ENCODE results near the gene ISCU. TPM values are rescaled to one million over a fixed set of nuclear protein-coding genes. Genes with fewer than 3 reads are reported as not detected.

ISCU gene
- total and polyA plus RNA-seq, 2 donors (not counting 1 experiment from before 2014, with no cell fraction given): 127 to 313 TPM

DNA sequence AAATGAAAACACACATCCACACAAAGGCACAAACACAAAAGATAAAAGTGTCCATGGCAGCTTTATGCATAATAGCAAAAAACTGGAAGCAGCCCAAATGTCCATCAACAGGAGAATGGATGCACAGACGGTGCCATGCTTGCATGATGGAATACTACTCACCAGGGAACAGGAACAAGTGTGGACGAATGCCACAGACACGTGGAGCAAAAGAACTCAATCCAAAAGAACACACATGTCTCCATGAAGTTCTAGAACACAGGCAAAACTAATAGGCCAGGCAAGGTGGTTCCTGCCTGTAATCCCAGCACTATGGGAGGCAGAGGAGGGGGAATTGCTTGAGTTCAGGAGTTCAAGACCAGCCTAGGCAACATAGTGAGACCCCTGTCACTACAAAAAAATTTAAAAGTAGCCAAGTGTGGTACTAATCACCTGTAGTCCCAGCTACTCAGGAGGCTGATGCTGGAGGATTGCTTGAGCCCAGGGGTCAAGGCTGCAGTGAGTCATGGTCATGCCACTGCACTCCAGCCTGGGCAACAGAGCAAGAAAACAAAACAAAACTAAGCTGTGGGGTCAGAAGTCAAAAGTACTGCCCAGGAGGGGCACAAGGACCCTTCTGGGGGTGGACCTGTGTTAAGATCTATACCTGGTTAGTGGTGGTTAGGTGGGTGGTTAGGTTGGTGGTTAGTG lies 42.7 kb downstream of the ISCU start:
- H4K20me1 ChIP-seq (ENCODE audit: control insufficient read depth, extremely low read depth, insufficient read depth, low read length): no peaks in the 10 kb centered on the region
- H3K9me3 ChIP-seq (ENCODE audit: control insufficient read depth, insufficient read depth, low read depth, low read length): no peaks in the 10 kb centered on the region
- TF ChIP-seq, protein P1, sequence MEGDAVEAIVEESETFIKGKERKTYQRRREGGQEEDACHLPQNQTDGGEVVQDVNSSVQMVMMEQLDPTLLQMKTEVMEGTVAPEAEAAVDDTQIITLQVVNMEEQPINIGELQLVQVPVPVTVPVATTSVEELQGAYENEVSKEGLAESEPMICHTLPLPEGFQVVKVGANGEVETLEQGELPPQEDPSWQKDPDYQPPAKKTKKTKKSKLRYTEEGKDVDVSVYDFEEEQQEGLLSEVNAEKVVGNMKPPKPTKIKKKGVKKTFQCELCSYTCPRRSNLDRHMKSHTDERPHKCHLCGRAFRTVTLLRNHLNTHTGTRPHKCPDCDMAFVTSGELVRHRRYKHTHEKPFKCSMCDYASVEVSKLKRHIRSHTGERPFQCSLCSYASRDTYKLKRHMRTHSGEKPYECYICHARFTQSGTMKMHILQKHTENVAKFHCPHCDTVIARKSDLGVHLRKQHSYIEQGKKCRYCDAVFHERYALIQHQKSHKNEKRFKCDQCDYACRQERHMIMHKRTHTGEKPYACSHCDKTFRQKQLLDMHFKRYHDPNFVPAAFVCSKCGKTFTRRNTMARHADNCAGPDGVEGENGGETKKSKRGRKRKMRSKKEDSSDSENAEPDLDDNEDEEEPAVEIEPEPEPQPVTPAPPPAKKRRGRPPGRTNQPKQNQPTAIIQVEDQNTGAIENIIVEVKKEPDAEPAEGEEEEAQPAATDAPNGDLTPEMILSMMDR (conservative IDR thresholded peaks at IDR 0.05 in 1 of 2, IDR thresholded peaks at IDR 0.05 in 1 of 2; ENCODE audit: low read depth in 1 of 2, low read length in 2 of 2): no peak
- TF ChIP-seq EZH2 (IDR thresholded peaks at IDR 0.05; ENCODE audit: low read length, missing control alignments): no peak
- H3K4me3 ChIP-seq (replicated peaks in 1 of 4; ENCODE audit: control extremely low read depth in 1 of 4, insufficient read depth in 1 of 4, low read depth in 3 of 4, low read length in 4 of 4): no peak overlapping the region
- H3K79me2 ChIP-seq (ENCODE audit: control insufficient read depth, insufficient read depth, low read length): no peaks in the 10 kb centered on the region
- peak overlapping the region; percentile 49 for H3K27ac ChIP-seq (ENCODE audit: insufficient read depth, low read length)
- DNase-seq (ENCODE audit: low read depth in 2 of 2): peak in 1 of 2 donors; percentile 37
- no peaks in the 10 kb centered on the region for H3K36me3 ChIP-seq (ENCODE audit: control insufficient read depth, insufficient read depth, low read length)
- peaks cover 19% of the 10 kb centered on the region for H3K4me1 ChIP-seq (ENCODE audit: control insufficient read depth, extremely low read depth, insufficient read depth, low read length)
- no peaks in the 10 kb centered on the region for H3K27me3 ChIP-seq (ENCODE audit: control insufficient read depth, insufficient read depth, low read length)
- no peak overlapping the region for H2AFZ ChIP-seq (ENCODE audit: low read length)
- no peak overlapping the region for H3K4me2 ChIP-seq (ENCODE audit: extremely low read depth, insufficient read depth, low read length)
- no peak overlapping the region for H3K9ac ChIP-seq (ENCODE audit: insufficient read depth, low read length)

DNA sequence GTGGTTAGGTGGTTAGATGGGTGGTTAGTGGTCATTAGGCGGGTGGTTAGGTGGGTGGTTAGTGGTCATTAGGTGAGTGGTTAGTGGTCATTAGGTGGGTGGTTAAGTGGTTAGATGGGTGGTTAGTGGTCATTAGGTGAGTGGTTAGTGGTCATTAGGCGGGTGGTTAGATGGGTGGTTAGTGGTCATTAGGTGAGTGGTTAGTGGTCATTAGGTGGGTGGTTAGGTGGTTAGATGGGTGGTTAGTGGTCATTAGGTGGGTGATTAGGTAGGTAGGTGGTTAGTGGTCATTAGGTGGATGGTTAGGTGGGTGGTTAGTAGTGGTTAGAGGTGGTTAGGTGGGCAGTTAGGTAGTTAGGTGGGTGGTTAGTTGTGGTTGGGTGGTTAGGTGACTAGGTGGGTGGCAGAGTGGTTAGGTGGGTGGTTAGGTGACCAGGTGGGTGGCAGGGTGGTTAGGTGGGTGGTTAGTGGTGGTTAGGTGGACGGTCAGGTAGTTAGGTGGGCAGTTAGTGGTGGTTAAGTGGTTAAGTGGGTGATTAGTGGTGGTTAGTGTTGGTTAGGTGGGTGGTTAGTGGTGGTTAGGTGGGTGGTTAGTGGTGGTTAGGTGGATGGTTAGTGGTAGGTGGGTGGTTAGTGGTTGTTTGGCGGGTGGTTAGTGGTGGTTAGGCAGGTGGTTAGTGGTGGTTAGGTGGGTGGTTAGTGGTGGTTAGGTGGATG lies 43.5 kb downstream of the ISCU start:
- Histone ChIP-seq H3K4me1 (ENCODE audit: control insufficient read depth, extremely low read depth, insufficient read depth, low read length) (peaks cover 20% of the 10 kb centered on the region), H3K4me3 (replicated peaks in 1 of 4; ENCODE audit: control extremely low read depth in 1 of 4, insufficient read depth in 1 of 4, low read depth in 3 of 4, low read length in 4 of 4) (no peak overlapping the region), H3K79me2 (ENCODE audit: control insufficient read depth, insufficient read depth, low read length) (no peaks in the 10 kb centered on the region), H3K27me3 (ENCODE audit: control insufficient read depth, insufficient read depth, low read length) (no peaks in the 10 kb centered on the region), H3K9ac (ENCODE audit: insufficient read depth, low read length) (no peak overlapping the region), H4K20me1 (ENCODE audit: control insufficient read depth, extremely low read depth, insufficient read depth, low read length) (no peaks in the 10 kb centered on the region), H3K9me3 (ENCODE audit: control insufficient read depth, insufficient read depth, low read depth, low read length) (no peaks in the 10 kb centered on the region), H3K27ac (ENCODE audit: insufficient read depth, low read length) (peak overlapping the region; percentile 49), H3K36me3 (ENCODE audit: control insufficient read depth, insufficient read depth, low read length) (no peaks in the 10 kb centered on the region), H2AFZ (ENCODE audit: low read length) (no peak overlapping the region), H3K4me2 (ENCODE audit: extremely low read depth, insufficient read depth, low read length) (no peak overlapping the region)
- no peak for TF ChIP-seq EZH2 (IDR thresholded peaks at IDR 0.05; ENCODE audit: low read length, missing control alignments)
- TF ChIP-seq, protein P1 (conservative IDR thresholded peaks at IDR 0.05 in 1 of 2, IDR thresholded peaks at IDR 0.05 in 1 of 2; ENCODE audit: low read depth in 1 of 2, low read length in 2 of 2): no peak
- DNase-seq (ENCODE audit: low read depth in 2 of 2): no peak

GRCh38 chr12:108606492-108606891 lies 44.1 kb downstream of the ISCU start:
- Histone ChIP-seq H4K20me1 (ENCODE audit: control insufficient read depth, extremely low read depth, insufficient read depth, low read length) (no peaks in the 10 kb centered on the region), H3K27me3 (ENCODE audit: control insufficient read depth, insufficient read depth, low read length) (no peaks in the 10 kb centered on the region), H2AFZ (ENCODE audit: low read length) (no peak overlapping the region), H3K9me3 (ENCODE audit: control insufficient read depth, insufficient read depth, low read depth, low read length) (no peaks in the 10 kb centered on the region), H3K9ac (ENCODE audit: insufficient read depth, low read length) (no peak overlapping the region), H3K27ac (ENCODE audit: insufficient read depth, low read length) (no peak overlapping the region), H3K4me3 (replicated peaks in 1 of 4; ENCODE audit: control extremely low read depth in 1 of 4, insufficient read depth in 1 of 4, low read depth in 3 of 4, low read length in 4 of 4) (no peak overlapping the region), H3K4me2 (ENCODE audit: extremely low read depth, insufficient read depth, low read length) (no peak overlapping the region), H3K4me1 (ENCODE audit: control insufficient read depth, extremely low read depth, insufficient read depth, low read length) (peaks cover 21% of the 10 kb centered on the region), H3K79me2 (ENCODE audit: control insufficient read depth, insufficient read depth, low read length) (no peaks in the 10 kb centered on the region), H3K36me3 (ENCODE audit: control insufficient read depth, insufficient read depth, low read length) (no peaks in the 10 kb centered on the region)
- no peak for TF ChIP-seq EZH2 (IDR thresholded peaks at IDR 0.05; ENCODE audit: low read length, missing control alignments)
- TF ChIP-seq, protein P1 (conservative IDR thresholded peaks at IDR 0.05 in 1 of 2, IDR thresholded peaks at IDR 0.05 in 1 of 2; ENCODE audit: low read depth in 1 of 2, low read length in 2 of 2): no peak
- DNase-seq (ENCODE audit: low read depth in 2 of 2): no peak

All from fibroblast of lung (primary cell).